Cardiac fibroblast (primary cell): ENCODE results near the gene MCRIP1.

Experiments
- DNase-seq, 2 donors: peaks; one replicate each; pipeline versions ENCODE4 v3.0.0 to v3.0.0-alpha.2; 2010; ENCODE audit warnings: low read depth in 2 of 2
- H3K4me3 ChIP-seq, 2 donors: replicated peaks in 1 of 2; 1 replicate in 1 of 2; 2 replicates in 1 of 2; pipeline ENCODE4 v1.5.1; 2011; ENCODE audit warnings: low read depth in 2 of 2, low read length in 2 of 2, mild to moderate bottlenecking in 2 of 2, moderate library complexity in 1 of 2
- CTCF ChIP-seq: IDR thresholded peaks from one replicate; pipeline ENCODE4 v1.5.1; 2011; ENCODE audit warnings: low read depth, mild to moderate bottlenecking, low read length, inconsistent platforms

MCRIP1 gene

GRCh38 chr17:81792675-81793615 is 40.1 kb downstream of the MCRIP1 start:
- no peak overlapping the region for H3K4me3 ChIP-seq
- DNase-seq = no peak
- TF ChIP-seq CTCF = no peak
